Measurements from ENCODE around the gene RRAS2. TPM values are rescaled to one million over a fixed set of nuclear protein-coding genes. Genes with fewer than 3 reads are reported as not detected.

Gene RRAS2
- total RNA-seq, 3 donors from 2014 or later (not counting 1 experiment from before 2014, with no cell fraction given): 62.1 to 86.7 (median 69.6) TPM

DNA sequence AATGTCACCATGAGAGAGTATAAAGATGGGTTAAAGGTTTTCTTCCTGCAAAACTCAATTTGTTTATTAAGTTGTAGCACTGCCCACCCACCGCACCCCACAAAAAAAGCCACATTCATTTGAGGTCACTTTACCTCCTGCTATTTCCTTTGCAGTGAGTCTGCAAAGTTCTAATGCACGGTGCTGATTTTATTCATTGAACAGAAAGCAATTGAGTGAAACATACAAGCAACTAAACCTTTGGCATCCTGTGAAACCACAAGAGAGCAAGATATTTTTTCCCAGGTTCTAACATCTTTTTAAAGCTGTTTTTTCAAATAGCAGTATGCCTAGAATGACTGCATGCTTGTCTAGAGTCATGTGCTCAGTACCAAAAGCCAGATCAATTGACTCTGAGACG lies 39.0 kb downstream of the RRAS2 start:
- H3K27ac ChIP-seq (ENCODE audit: low read length): no peak overlapping the region
- H3K27me3 Mint-ChIP-seq (ENCODE audit: low read depth in 2 of 2): no peaks in the 10 kb centered on the region
- intact Hi-C loops (cut with micrococcal nuclease): no loop called here

DNA sequence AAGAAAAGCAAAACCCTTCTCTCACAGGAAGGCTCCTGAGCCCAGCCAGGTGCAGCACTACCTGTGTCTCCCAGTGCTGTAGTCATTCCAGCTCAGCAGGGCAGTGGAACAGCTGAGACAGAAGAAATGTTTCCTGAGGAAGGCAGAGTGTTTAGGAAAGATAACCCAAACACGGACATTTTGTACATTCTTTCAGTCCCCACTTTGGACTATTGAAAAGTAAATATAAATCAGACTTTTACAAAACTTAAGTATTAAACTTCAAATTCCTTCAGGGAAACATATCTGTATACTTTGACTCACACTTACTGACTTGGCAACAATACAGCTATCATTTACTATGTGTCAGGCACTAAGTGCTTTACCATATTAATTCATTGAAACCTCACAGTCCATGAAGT lies 40.4 kb downstream of the RRAS2 start:
- Histone ChIP-seq H3K9me3 (ENCODE audit: control insufficient read depth, insufficient read depth, low read length) (no peaks in the 10 kb centered on the region), H3K36me3 (ENCODE audit: control insufficient read depth, insufficient read depth, low read length) (no peaks in the 10 kb centered on the region), H3K27me3 (ENCODE audit: control insufficient read depth, insufficient read depth, low read length) (no peaks in the 10 kb centered on the region), H3K4me1 (ENCODE audit: control insufficient read depth, insufficient read depth, low read length) (peaks cover 58% of the 10 kb centered on the region), H3K4me3 (ENCODE audit: low read length) (no peak overlapping the region), H3K27ac (ENCODE audit: low read length) (no peak overlapping the region)
- TF ChIP-seq, protein P1, sequence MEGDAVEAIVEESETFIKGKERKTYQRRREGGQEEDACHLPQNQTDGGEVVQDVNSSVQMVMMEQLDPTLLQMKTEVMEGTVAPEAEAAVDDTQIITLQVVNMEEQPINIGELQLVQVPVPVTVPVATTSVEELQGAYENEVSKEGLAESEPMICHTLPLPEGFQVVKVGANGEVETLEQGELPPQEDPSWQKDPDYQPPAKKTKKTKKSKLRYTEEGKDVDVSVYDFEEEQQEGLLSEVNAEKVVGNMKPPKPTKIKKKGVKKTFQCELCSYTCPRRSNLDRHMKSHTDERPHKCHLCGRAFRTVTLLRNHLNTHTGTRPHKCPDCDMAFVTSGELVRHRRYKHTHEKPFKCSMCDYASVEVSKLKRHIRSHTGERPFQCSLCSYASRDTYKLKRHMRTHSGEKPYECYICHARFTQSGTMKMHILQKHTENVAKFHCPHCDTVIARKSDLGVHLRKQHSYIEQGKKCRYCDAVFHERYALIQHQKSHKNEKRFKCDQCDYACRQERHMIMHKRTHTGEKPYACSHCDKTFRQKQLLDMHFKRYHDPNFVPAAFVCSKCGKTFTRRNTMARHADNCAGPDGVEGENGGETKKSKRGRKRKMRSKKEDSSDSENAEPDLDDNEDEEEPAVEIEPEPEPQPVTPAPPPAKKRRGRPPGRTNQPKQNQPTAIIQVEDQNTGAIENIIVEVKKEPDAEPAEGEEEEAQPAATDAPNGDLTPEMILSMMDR (IDR thresholded peaks at IDR 0.05): no peak
- no CpG with 5 or more reads among the region's 1 CpG for WGBS (ENCODE audit: insufficient coverage)
- Mint-ChIP-seq H3K27me3 (ENCODE audit: low read depth in 2 of 2) (no peaks in the 10 kb centered on the region), H3K9me3 (no peaks in the 10 kb centered on the region), H3K36me3 (no peaks in the 10 kb centered on the region), H3K4me3 (peak overlapping the region; percentile 57), H3K4me1 (peaks cover 82 to 87% of the 10 kb centered on the region in 2 donors), H3K27ac (peak overlapping the region; percentile 24 to 82)
- ATAC-seq: no peak
- no peak for DNase-seq
- intact Hi-C loops (cut with micrococcal nuclease): no loop called here

More for the DNA sequence above, 39.0 kb downstream of the RRAS2 start:
- H3K4me1 ChIP-seq (ENCODE audit: control insufficient read depth, insufficient read depth, low read length): peaks cover 53% of the 10 kb centered on the region
- no peaks in the 10 kb centered on the region for H3K27me3 ChIP-seq (ENCODE audit: control insufficient read depth, insufficient read depth, low read length)
- 0% methylated on average over 3 of the region's 3 CpGs for WGBS (ENCODE audit: insufficient coverage)
- no peaks in the 10 kb centered on the region for H3K9me3 ChIP-seq (ENCODE audit: control insufficient read depth, insufficient read depth, low read length)
- peak in 1 of 2 donors; percentile 73 for DNase-seq
- H3K36me3 ChIP-seq (ENCODE audit: control insufficient read depth, insufficient read depth, low read length): no peaks in the 10 kb centered on the region
- ATAC-seq: peak; percentile 66 to 79 (median 70)
- Mint-ChIP-seq H3K4me1 (peaks cover 84 to 90% of the 10 kb centered on the region in 2 donors), H3K4me3 (peak overlapping the region; percentile 81), H3K27ac (peak overlapping the region; percentile 81 to 82), H3K36me3 (no peaks in the 10 kb centered on the region), H3K9me3 (no peaks in the 10 kb centered on the region)
- TF ChIP-seq, protein P1 (IDR thresholded peaks at IDR 0.05): no peak
- no peak overlapping the region for H3K4me3 ChIP-seq (ENCODE audit: low read length)

DNA sequence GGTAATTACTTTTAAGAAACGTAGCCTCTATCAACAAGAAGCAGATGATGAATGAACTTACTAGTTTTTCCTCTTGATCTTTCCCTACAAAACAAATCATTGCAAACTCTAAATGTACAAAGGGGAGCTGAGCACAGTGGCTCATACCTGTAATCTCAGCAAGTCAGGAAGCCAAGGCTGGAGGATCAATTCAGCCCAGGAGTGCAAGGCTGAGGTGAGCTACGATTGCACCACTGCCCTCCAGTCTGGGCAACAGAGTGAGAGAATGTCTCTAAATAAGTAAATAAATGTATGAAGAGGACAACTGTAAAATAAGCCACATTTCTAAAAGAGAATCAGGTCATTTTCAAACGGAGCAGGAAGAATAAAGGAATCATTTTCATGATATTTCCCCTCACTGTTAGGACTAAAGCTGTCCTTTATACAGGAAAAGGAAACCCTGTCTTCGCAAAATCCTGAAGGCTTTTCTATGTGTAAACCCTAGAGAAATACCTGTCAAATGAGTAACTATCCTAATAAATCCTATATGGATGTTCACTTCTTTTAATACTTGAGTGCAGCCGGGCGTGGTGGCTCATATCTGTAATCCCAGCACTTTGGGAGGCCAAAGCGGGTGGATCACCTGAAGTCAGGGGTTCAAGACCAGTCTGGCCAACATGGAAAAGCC lies 41.2 kb downstream of the RRAS2 start:
- Histone ChIP-seq H3K4me1 (ENCODE audit: control insufficient read depth, insufficient read depth, low read length) (peaks cover 58% of the 10 kb centered on the region), H3K27ac (ENCODE audit: low read length) (no peak overlapping the region), H3K9me3 (ENCODE audit: control insufficient read depth, insufficient read depth, low read length) (no peaks in the 10 kb centered on the region), H3K27me3 (ENCODE audit: control insufficient read depth, insufficient read depth, low read length) (no peaks in the 10 kb centered on the region), H3K4me3 (ENCODE audit: low read length) (no peak overlapping the region), H3K36me3 (ENCODE audit: control insufficient read depth, insufficient read depth, low read length) (no peaks in the 10 kb centered on the region)
- TF ChIP-seq, protein P1 (IDR thresholded peaks at IDR 0.05): no peak
- intact Hi-C loops (cut with micrococcal nuclease): no loop called here
- 83% methylated on average over 7 of the region's 7 CpGs for WGBS (ENCODE audit: insufficient coverage)
- no peak for ATAC-seq
- no peaks in the 10 kb centered on the region for H3K36me3 Mint-ChIP-seq
- H3K4me3 Mint-ChIP-seq: peak overlapping the region; percentile 25
- no peaks in the 10 kb centered on the region for H3K9me3 Mint-ChIP-seq
- H3K4me1 Mint-ChIP-seq: peaks cover 82 to 87% of the 10 kb centered on the region in 2 donors
- H3K27ac Mint-ChIP-seq: peak overlapping the region; percentile 24 to 61
- no peak for DNase-seq
- H3K27me3 Mint-ChIP-seq (ENCODE audit: low read depth in 2 of 2): no peaks in the 10 kb centered on the region

DNA sequence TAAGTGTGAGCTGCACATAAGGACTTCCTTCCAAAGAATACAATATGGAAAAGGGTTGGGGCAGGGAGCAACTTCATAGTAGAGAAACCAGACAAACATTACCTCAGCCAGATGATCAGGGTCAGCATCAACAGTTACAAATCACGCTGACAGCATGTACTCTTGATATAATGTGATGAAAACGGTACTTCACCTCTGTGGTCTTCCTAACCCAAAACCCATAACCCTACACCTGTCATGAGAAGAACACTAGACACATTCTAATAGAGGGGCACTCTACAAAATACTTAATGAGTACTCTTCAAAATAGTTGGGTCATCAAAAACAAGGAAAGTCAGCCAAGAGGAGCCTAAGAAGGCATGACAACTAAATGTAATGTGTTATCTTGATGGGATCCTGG lies 43.9 kb downstream of the RRAS2 start:
- Histone ChIP-seq H3K9me3 (ENCODE audit: control insufficient read depth, insufficient read depth, low read length) (no peaks in the 10 kb centered on the region), H3K36me3 (ENCODE audit: control insufficient read depth, insufficient read depth, low read length) (no peaks in the 10 kb centered on the region), H3K27ac (ENCODE audit: low read length) (peak overlapping the region; percentile 24), H3K4me3 (ENCODE audit: low read length) (no peak overlapping the region), H3K27me3 (ENCODE audit: control insufficient read depth, insufficient read depth, low read length) (no peaks in the 10 kb centered on the region), H3K4me1 (ENCODE audit: control insufficient read depth, insufficient read depth, low read length) (peaks cover 50% of the 10 kb centered on the region)
- intact Hi-C loops (cut with micrococcal nuclease): no loop called here
- DNase-seq (no peak), ATAC-seq (no peak)
- Mint-ChIP-seq H3K27ac (peak overlapping the region in 1 of 2 donors; percentile 28), H3K9me3 (no peaks in the 10 kb centered on the region), H3K4me3 (peak overlapping the region; percentile 7), H3K27me3 (ENCODE audit: low read depth in 2 of 2) (no peaks in the 10 kb centered on the region), H3K4me1 (peaks cover 69 to 70% of the 10 kb centered on the region in 2 donors), H3K36me3 (no peaks in the 10 kb centered on the region)
- WGBS (ENCODE audit: insufficient coverage): 60% methylated on average over 1 of the region's 2 CpGs
- TF ChIP-seq, protein P1 (IDR thresholded peaks at IDR 0.05): no peak
